ENCODE data around the gene MCM5. TPM values are rescaled to one million over a fixed set of nuclear protein-coding genes. Genes with fewer than 3 reads are reported as not detected.

The MCM5 gene
- total and polyA plus RNA-seq, 2 donors from 2014 or later, result 10.2 to 26.4 TPM

DNA sequence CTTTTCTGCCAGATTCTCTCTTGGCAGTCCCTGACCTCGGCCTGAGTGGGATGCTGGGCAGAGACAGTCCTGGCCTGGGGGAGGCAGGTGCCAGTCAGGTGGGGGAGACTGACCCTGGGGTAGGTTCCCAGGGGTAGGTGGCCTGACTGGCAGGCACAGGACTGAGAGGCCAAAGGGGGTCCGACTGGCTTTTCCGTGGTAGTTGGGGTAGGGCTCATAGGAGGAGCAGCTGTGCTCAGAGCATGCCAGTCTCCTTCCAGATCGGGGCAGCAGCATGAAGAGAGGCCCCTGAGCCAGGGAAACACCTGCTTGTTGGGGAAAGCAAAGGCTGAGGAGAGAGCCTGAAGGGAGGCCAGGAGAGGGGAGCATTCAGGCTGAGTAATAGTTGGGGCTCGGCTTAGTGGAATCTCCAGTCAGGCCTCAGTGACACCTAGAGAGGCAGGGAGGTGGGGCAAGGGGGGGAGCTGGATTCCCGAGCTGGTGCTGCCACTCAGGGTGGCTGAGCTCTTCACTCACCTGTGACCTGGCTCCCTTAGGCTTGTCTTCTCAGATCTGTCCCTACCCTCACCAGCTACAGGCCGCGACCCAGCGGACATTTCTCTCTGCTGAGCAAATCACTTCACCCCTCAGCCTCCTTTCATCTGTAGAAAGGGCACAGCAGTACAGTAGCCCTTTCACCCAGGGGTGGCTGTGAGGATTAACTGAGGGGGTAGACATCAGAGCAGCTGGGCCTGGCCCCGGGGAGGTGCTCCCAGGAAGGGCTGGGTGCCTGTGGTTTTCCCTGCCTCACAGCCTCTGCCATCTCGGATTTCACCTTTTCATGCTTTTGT is 26.2 kb downstream of the MCM5 start:
- Histone ChIP-seq H3K9me3 (ENCODE audit: control insufficient read depth in 2 of 3, insufficient read depth in 1 of 3, low read length in 3 of 3) (no peaks in the 10 kb centered on the region), H3K27ac (ENCODE audit: low read depth in 2 of 2, low read length in 2 of 2) (no peak overlapping the region), H3K4me3 (ENCODE audit: low read length in 3 of 3) (no peak overlapping the region), H3K27me3 (ENCODE audit: control insufficient read depth, insufficient read depth, low read length) (no peaks in the 10 kb centered on the region), H3K36me3 (ENCODE audit: control insufficient read depth in 2 of 3, insufficient read depth in 3 of 3, low read length in 3 of 3) (peaks cover 0 to 11% (median 4%) of the 10 kb centered on the region in 3 donors), H3K9ac (ENCODE audit: low read length in 3 of 3) (no peak overlapping the region), H3K4me1 (ENCODE audit: control insufficient read depth in 2 of 3, insufficient read depth in 2 of 3, low read depth in 1 of 3, low read length in 3 of 3) (peaks cover 0 to 2% (median 2%) of the 10 kb centered on the region in 3 donors)
- no peak for FAIRE-seq
- intact Hi-C loops (cut with DNase I), result no loop called here
- TF ChIP-seq, protein P1, sequence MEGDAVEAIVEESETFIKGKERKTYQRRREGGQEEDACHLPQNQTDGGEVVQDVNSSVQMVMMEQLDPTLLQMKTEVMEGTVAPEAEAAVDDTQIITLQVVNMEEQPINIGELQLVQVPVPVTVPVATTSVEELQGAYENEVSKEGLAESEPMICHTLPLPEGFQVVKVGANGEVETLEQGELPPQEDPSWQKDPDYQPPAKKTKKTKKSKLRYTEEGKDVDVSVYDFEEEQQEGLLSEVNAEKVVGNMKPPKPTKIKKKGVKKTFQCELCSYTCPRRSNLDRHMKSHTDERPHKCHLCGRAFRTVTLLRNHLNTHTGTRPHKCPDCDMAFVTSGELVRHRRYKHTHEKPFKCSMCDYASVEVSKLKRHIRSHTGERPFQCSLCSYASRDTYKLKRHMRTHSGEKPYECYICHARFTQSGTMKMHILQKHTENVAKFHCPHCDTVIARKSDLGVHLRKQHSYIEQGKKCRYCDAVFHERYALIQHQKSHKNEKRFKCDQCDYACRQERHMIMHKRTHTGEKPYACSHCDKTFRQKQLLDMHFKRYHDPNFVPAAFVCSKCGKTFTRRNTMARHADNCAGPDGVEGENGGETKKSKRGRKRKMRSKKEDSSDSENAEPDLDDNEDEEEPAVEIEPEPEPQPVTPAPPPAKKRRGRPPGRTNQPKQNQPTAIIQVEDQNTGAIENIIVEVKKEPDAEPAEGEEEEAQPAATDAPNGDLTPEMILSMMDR (IDR thresholded peaks at IDR 0.05; ENCODE audit: borderline replicate concordance, extremely low read depth, insufficient read depth), result no peak
- peak; percentile 19 to 59 (median 42) for DNase-seq

DNA sequence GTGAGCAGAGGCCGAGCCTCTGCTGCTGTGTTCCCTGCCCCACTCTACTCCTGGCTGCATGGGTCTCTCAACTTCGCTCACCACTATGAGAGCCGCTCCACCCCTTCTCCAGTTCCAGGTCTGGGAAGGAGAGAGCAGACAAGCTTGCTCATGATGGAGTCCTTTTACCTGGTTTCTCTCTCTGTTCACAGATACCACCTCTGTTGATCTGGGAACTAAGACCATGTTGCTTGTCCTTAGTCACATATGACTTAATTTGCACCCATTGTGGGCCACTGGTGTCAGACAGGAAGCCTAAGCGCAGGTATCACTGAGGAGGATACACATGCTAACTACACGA is 26.8 kb downstream of the MCM5 start:
- intact Hi-C loops (cut with DNase I), result no loop called here
- Histone ChIP-seq H3K4me1 (ENCODE audit: control insufficient read depth in 2 of 3, insufficient read depth in 2 of 3, low read depth in 1 of 3, low read length in 3 of 3) (peaks cover 0 to 4% (median 2%) of the 10 kb centered on the region in 3 donors), H3K4me3 (ENCODE audit: low read length in 3 of 3) (no peak overlapping the region), H3K27ac (ENCODE audit: low read depth in 2 of 2, low read length in 2 of 2) (no peak overlapping the region), H3K36me3 (ENCODE audit: control insufficient read depth in 2 of 3, insufficient read depth in 3 of 3, low read length in 3 of 3) (peaks cover 0 to 8% (median 2%) of the 10 kb centered on the region in 3 donors), H3K9me3 (ENCODE audit: control insufficient read depth in 2 of 3, insufficient read depth in 1 of 3, low read length in 3 of 3) (no peaks in the 10 kb centered on the region), H3K9ac (ENCODE audit: low read length in 3 of 3) (no peak overlapping the region), H3K27me3 (ENCODE audit: control insufficient read depth, insufficient read depth, low read length) (no peaks in the 10 kb centered on the region)
- FAIRE-seq, result no peak
- DNase-seq, result peak in 1 of 5 donors; percentile 46
- TF ChIP-seq, protein P1 (IDR thresholded peaks at IDR 0.05; ENCODE audit: borderline replicate concordance, extremely low read depth, insufficient read depth), result no peak

DNA sequence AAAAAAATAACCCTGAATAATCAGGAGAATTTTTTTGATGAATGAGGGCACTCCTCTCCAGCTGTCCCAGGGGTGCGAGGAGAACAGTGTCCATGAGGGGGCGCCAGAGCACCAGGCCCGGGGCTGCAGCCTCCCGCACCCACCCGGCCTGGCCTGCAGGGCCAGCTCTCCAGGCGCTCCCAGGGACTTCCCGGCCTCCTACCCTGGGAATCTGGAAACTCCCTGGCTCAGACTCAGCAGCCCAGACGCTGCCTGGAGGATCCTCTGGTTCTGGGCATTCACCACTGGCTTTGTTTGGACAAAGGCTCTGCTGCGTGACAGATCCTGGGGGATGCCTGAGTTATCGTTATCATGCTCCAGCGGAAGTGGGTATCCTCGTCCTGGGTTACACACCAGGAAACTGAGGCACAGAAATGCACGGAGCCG is 31.0 kb downstream of the MCM5 start:
- peaks cover 0 to 4% (median 2%) of the 10 kb centered on the region in 3 donors for H3K4me1 ChIP-seq (ENCODE audit: control insufficient read depth in 2 of 3, insufficient read depth in 2 of 3, low read depth in 1 of 3, low read length in 3 of 3)
- TF ChIP-seq, protein P1 (IDR thresholded peaks at IDR 0.05; ENCODE audit: borderline replicate concordance, extremely low read depth, insufficient read depth), result peak; percentile 94
- FAIRE-seq (peak; percentile 21), DNase-seq (peak; percentile 86 to 96 (median 91))
- intact Hi-C loops (cut with DNase I), result loop anchor here (5.0 kb wide), 1 partner anchor 146 kb away; no protein-coding TSS in a partner anchor
- no peak overlapping the region for H3K4me3 ChIP-seq (ENCODE audit: low read length in 3 of 3)
- no peak overlapping the region for H3K27ac ChIP-seq (ENCODE audit: low read depth in 2 of 2, low read length in 2 of 2)
- no peak overlapping the region for H3K9ac ChIP-seq (ENCODE audit: low read length in 3 of 3)
- peaks cover 0 to 9% (median 0%) of the 10 kb centered on the region in 3 donors for H3K9me3 ChIP-seq (ENCODE audit: control insufficient read depth in 2 of 3, insufficient read depth in 1 of 3, low read length in 3 of 3)
- no peaks in the 10 kb centered on the region for H3K27me3 ChIP-seq (ENCODE audit: control insufficient read depth, insufficient read depth, low read length)
- no peaks in the 10 kb centered on the region for H3K36me3 ChIP-seq (ENCODE audit: control insufficient read depth in 2 of 3, insufficient read depth in 3 of 3, low read length in 3 of 3)

All from kidney (tissue), 14 donors.